Hepatocyte (in vitro differentiated cells): ENCODE results near the gene HSD11B1.

ENCODE experiments used
- CTCF ChIP-seq: fragments of 200-600 bp; sonication (generic); IDR thresholded peaks from 2 replicates; pipeline ENCODE4 v1.5.1; 2016; ENCODE audit warnings: antibody characterized with exemption, mild to moderate bottlenecking; ENCODE audit not compliant: poor library complexity
- EZH2 ChIP-seq: fragments of 200-600 bp; sonication (generic); IDR thresholded peaks from 2 replicates; pipeline ENCODE4 v1.6.1; 2016; ENCODE audit warnings: antibody characterized with exemption, mild to moderate bottlenecking, borderline replicate concordance
- EZH2phosphoT487 ChIP-seq: fragments of 200-600 bp; sonication (generic); IDR thresholded peaks from one replicate; pipeline ENCODE4 v1.6.1; 2018; ENCODE audit warnings: antibody characterized with exemption, mild to moderate bottlenecking, low read depth, moderate library complexity; ENCODE audit not compliant: unreplicated experiment, severe bottlenecking

GRCh38 chr1:209741193-209741592, 36.5 kb downstream of the HSD11B1 start:
- TF ChIP-seq EZH2, result no peak
- TF ChIP-seq CTCF, result no peak
- no peak for TF ChIP-seq EZH2phosphoT487
